ENCODE data around the gene THADA.

Gene THADA

GRCh38 chr2:43493954-43494353 lies 101.9 kb downstream of the THADA start:
- H3F3A ChIP-seq (ENCODE audit: insufficient read depth, low read length) = 0 out of 2 replicates have a peak, but pooled peaks cover 5% of the 10 kb centered on the region
- no peaks in the 10 kb centered on the region for H3K9me3 ChIP-seq (ENCODE audit: low read length)
- peaks cover 35% of the 10 kb centered on the region for H3K36me3 ChIP-seq (ENCODE audit: insufficient read depth, low read length)
- H2AFZ ChIP-seq (ENCODE audit: low read length) = no peak overlapping the region
- no peaks in the 10 kb centered on the region for H3K4me1 ChIP-seq (ENCODE audit: insufficient read depth, low read length, severe bottlenecking)
- TF ChIP-seq EZH2 (IDR thresholded peaks at IDR 0.05; ENCODE audit: borderline replicate concordance, low read length) (no peak), CTCF (IDR thresholded peaks at IDR 0.05; ENCODE audit: low read length) (no peak)
- no peaks in the 10 kb centered on the region for H4K20me1 ChIP-seq (ENCODE audit: insufficient read depth, low read length)
- H3K27ac ChIP-seq (ENCODE audit: low read depth, low read length, poor library complexity, severe bottlenecking) = no peak overlapping the region
- no peaks in the 10 kb centered on the region for H3K9me2 ChIP-seq (ENCODE audit: low read depth, low read length)
- H3K4me3 ChIP-seq (ENCODE audit: low read depth, low read length, poor library complexity, severe bottlenecking) = no peak overlapping the region
- no peaks in the 10 kb centered on the region for H3K79me2 ChIP-seq (ENCODE audit: insufficient read depth, low read length)
- no peaks in the 10 kb centered on the region for H3K27me3 ChIP-seq (ENCODE audit: insufficient read depth, low read length)
- no peak overlapping the region for H3K4me2 ChIP-seq (ENCODE audit: low read length)
- H3K9ac ChIP-seq (ENCODE audit: low read length) = no peak overlapping the region

- Histone ChIP-seq H4K20me1 (ENCODE audit: insufficient read depth, low read length) (no peaks in the 10 kb centered on the region), H3K4me1 (ENCODE audit: insufficient read depth, low read length, severe bottlenecking) (no peaks in the 10 kb centered on the region), H2AFZ (ENCODE audit: low read length) (no peak overlapping the region), H3K79me2 (ENCODE audit: insufficient read depth, low read length) (no peaks in the 10 kb centered on the region), H3K4me2 (ENCODE audit: low read length) (no peak overlapping the region), H3F3A (ENCODE audit: insufficient read depth, low read length) (0 out of 2 replicates have a peak, but pooled peaks cover 5% of the 10 kb centered on the region), H3K27ac (ENCODE audit: low read depth, low read length, poor library complexity, severe bottlenecking) (no peak overlapping the region), H3K9me3 (ENCODE audit: low read length) (no peaks in the 10 kb centered on the region), H3K4me3 (ENCODE audit: low read depth, low read length, poor library complexity, severe bottlenecking) (no peak overlapping the region), H3K9ac (ENCODE audit: low read length) (no peak overlapping the region), H3K36me3 (ENCODE audit: insufficient read depth, low read length) (peaks cover 12% of the 10 kb centered on the region; the same call in 1 of the 2 replicates), H3K9me2 (ENCODE audit: low read depth, low read length) (no peaks in the 10 kb centered on the region), H3K27me3 (ENCODE audit: insufficient read depth, low read length) (no peaks in the 10 kb centered on the region)
- TF ChIP-seq CTCF (IDR thresholded peaks at IDR 0.05; ENCODE audit: low read length) = no peak
- no peak for TF ChIP-seq EZH2 (IDR thresholded peaks at IDR 0.05; ENCODE audit: borderline replicate concordance, low read length)
Observed at GRCh38 chr2:43491065-43491639, 104.7 kb downstream of the THADA start.

- Histone ChIP-seq H3K9me3 (ENCODE audit: low read length) (no peaks in the 10 kb centered on the region), H3K9me2 (ENCODE audit: low read depth, low read length) (no peaks in the 10 kb centered on the region), H3K79me2 (ENCODE audit: insufficient read depth, low read length) (no peaks in the 10 kb centered on the region), H3K4me2 (ENCODE audit: low read length) (no peak overlapping the region), H2AFZ (ENCODE audit: low read length) (no peak overlapping the region), H3F3A (ENCODE audit: insufficient read depth, low read length) (0 out of 2 replicates have a peak, but pooled peaks cover 5% of the 10 kb centered on the region), H3K27me3 (ENCODE audit: insufficient read depth, low read length) (no peaks in the 10 kb centered on the region), H3K4me1 (ENCODE audit: insufficient read depth, low read length, severe bottlenecking) (no peaks in the 10 kb centered on the region), H3K9ac (ENCODE audit: low read length) (no peak overlapping the region), H3K4me3 (ENCODE audit: low read depth, low read length, poor library complexity, severe bottlenecking) (no peak overlapping the region), H4K20me1 (ENCODE audit: insufficient read depth, low read length) (no peaks in the 10 kb centered on the region), H3K36me3 (ENCODE audit: insufficient read depth, low read length) (0 out of 2 replicates have a peak, but pooled peaks cover 4% of the 10 kb centered on the region), H3K27ac (ENCODE audit: low read depth, low read length, poor library complexity, severe bottlenecking) (no peak overlapping the region)
- TF ChIP-seq EZH2 (IDR thresholded peaks at IDR 0.05; ENCODE audit: borderline replicate concordance, low read length) (no peak), CTCF (IDR thresholded peaks at IDR 0.05; ENCODE audit: low read length) (no peak)
Observed at GRCh38 chr2:43490252-43490786, 105.5 kb downstream of the THADA start.
